ENCODE results near the gene PRLR. TPM values are rescaled to one million over a fixed set of nuclear protein-coding genes. Genes with fewer than 3 reads are reported as not detected.

PRLR gene
- total RNA-seq, 1 donor from 2014 or later: not detected

GRCh38 chr5:35153375-35153932 is 76.8 kb downstream of the PRLR start:
- Mint-ChIP-seq H3K9me3 (no peaks in the 10 kb centered on the region), H3K36me3 (ENCODE audit: low read depth) (no peaks in the 10 kb centered on the region), H3K27me3 (peaks cover 3% of the 10 kb centered on the region), H3K27ac (no peak overlapping the region), H3K4me1 (no peaks in the 10 kb centered on the region), H3K4me3 (no peak overlapping the region)
- DNase-seq: no peak
- intact Hi-C loops (cut with micrococcal nuclease): no loop called here

- DNase-seq: no peak
- no peaks in the 10 kb centered on the region for H3K4me1 Mint-ChIP-seq
- no peaks in the 10 kb centered on the region for H3K9me3 Mint-ChIP-seq
- no peak overlapping the region for H3K27ac Mint-ChIP-seq
- no peaks in the 10 kb centered on the region for H3K36me3 Mint-ChIP-seq (ENCODE audit: low read depth)
- no peak overlapping the region for H3K4me3 Mint-ChIP-seq
- peaks cover 5% of the 10 kb centered on the region for H3K27me3 Mint-ChIP-seq
- intact Hi-C loops (cut with micrococcal nuclease): no loop called here
These were observed 77.6 kb downstream of the PRLR start for GRCh38 chr5:35152733-35153132.

GRCh38 chr5:35151146-35151920 is 79.0 kb downstream of the PRLR start:
- no peak overlapping the region for H3K27ac Mint-ChIP-seq
- no peak for DNase-seq
- intact Hi-C loops (cut with micrococcal nuclease): no loop called here
- no peaks in the 10 kb centered on the region for H3K9me3 Mint-ChIP-seq
- peaks cover 12% of the 10 kb centered on the region for H3K27me3 Mint-ChIP-seq
- H3K36me3 Mint-ChIP-seq (ENCODE audit: low read depth): no peaks in the 10 kb centered on the region
- no peaks in the 10 kb centered on the region for H3K4me1 Mint-ChIP-seq
- H3K4me3 Mint-ChIP-seq: no peak overlapping the region

GRCh38 chr5:35149041-35149440 is 81.2 kb downstream of the PRLR start:
- H3K27ac Mint-ChIP-seq: no peak overlapping the region
- no peaks in the 10 kb centered on the region for H3K4me1 Mint-ChIP-seq
- DNase-seq: no peak
- H3K27me3 Mint-ChIP-seq: peaks cover 13% of the 10 kb centered on the region
- intact Hi-C loops (cut with micrococcal nuclease): no loop called here
- no peaks in the 10 kb centered on the region for H3K9me3 Mint-ChIP-seq
- no peak overlapping the region for H3K4me3 Mint-ChIP-seq
- H3K36me3 Mint-ChIP-seq (ENCODE audit: low read depth): no peaks in the 10 kb centered on the region

- peaks cover 22% of the 10 kb centered on the region for H3K27me3 Mint-ChIP-seq
- intact Hi-C loops (cut with micrococcal nuclease): no loop called here
- H3K4me3 Mint-ChIP-seq: no peak overlapping the region
- no peaks in the 10 kb centered on the region for H3K9me3 Mint-ChIP-seq
- H3K27ac Mint-ChIP-seq: no peak overlapping the region
- no peaks in the 10 kb centered on the region for H3K36me3 Mint-ChIP-seq (ENCODE audit: low read depth)
- no peaks in the 10 kb centered on the region for H3K4me1 Mint-ChIP-seq
- no peak for DNase-seq
These were observed 83.9 kb downstream of the PRLR start for GRCh38 chr5:35146406-35146805.

GRCh38 chr5:35145691-35146317 is 84.5 kb downstream of the PRLR start:
- Mint-ChIP-seq H3K4me1 (no peaks in the 10 kb centered on the region), H3K27me3 (peaks cover 23% of the 10 kb centered on the region), H3K27ac (no peak overlapping the region), H3K4me3 (no peak overlapping the region), H3K36me3 (ENCODE audit: low read depth) (no peaks in the 10 kb centered on the region), H3K9me3 (no peaks in the 10 kb centered on the region)
- intact Hi-C loops (cut with micrococcal nuclease): no loop called here
- DNase-seq: no peak

GRCh38 chr5:35145012-35145411 is 85.3 kb downstream of the PRLR start:
- no peaks in the 10 kb centered on the region for H3K9me3 Mint-ChIP-seq
- intact Hi-C loops (cut with micrococcal nuclease): no loop called here
- no peak for DNase-seq
- peaks cover 23% of the 10 kb centered on the region for H3K27me3 Mint-ChIP-seq
- no peaks in the 10 kb centered on the region for H3K36me3 Mint-ChIP-seq (ENCODE audit: low read depth)
- H3K4me3 Mint-ChIP-seq: no peak overlapping the region
- no peaks in the 10 kb centered on the region for H3K4me1 Mint-ChIP-seq
- no peak overlapping the region for H3K27ac Mint-ChIP-seq

- Mint-ChIP-seq H3K27ac (no peak overlapping the region), H3K27me3 (peaks cover 23% of the 10 kb centered on the region), H3K36me3 (ENCODE audit: low read depth) (no peaks in the 10 kb centered on the region), H3K9me3 (no peaks in the 10 kb centered on the region), H3K4me1 (no peaks in the 10 kb centered on the region), H3K4me3 (no peak overlapping the region)
- DNase-seq: no peak
- intact Hi-C loops (cut with micrococcal nuclease): no loop called here
These were observed 86.4 kb downstream of the PRLR start for GRCh38 chr5:35143841-35144240.

- H3K9me3 Mint-ChIP-seq: no peaks in the 10 kb centered on the region
- intact Hi-C loops (cut with micrococcal nuclease): no loop called here
- no peak overlapping the region for H3K27ac Mint-ChIP-seq
- no peak for DNase-seq
- no peaks in the 10 kb centered on the region for H3K36me3 Mint-ChIP-seq (ENCODE audit: low read depth)
- H3K4me3 Mint-ChIP-seq: no peak overlapping the region
- peaks cover 16% of the 10 kb centered on the region for H3K27me3 Mint-ChIP-seq
- H3K4me1 Mint-ChIP-seq: no peaks in the 10 kb centered on the region
These were observed 88.5 kb downstream of the PRLR start for GRCh38 chr5:35141739-35142138.

- peaks cover 23% of the 10 kb centered on the region for H3K27me3 Mint-ChIP-seq
- H3K4me1 Mint-ChIP-seq: no peaks in the 10 kb centered on the region
- no peak overlapping the region for H3K27ac Mint-ChIP-seq
- no peak for DNase-seq
- H3K9me3 Mint-ChIP-seq: no peaks in the 10 kb centered on the region
- H3K36me3 Mint-ChIP-seq (ENCODE audit: low read depth): no peaks in the 10 kb centered on the region
- intact Hi-C loops (cut with micrococcal nuclease): no loop called here
- H3K4me3 Mint-ChIP-seq: no peak overlapping the region
These were observed 92.1 kb downstream of the PRLR start for GRCh38 chr5:35138232-35138631.

- intact Hi-C loops (cut with micrococcal nuclease): no loop called here
- Mint-ChIP-seq H3K4me1 (no peaks in the 10 kb centered on the region), H3K4me3 (no peak overlapping the region), H3K36me3 (ENCODE audit: low read depth) (no peaks in the 10 kb centered on the region), H3K27me3 (peaks cover 20% of the 10 kb centered on the region), H3K27ac (no peak overlapping the region), H3K9me3 (no peaks in the 10 kb centered on the region)
- DNase-seq: no peak
These were observed 93.9 kb downstream of the PRLR start for GRCh38 chr5:35136386-35136785.

GRCh38 chr5:35135239-35135700 is 95.0 kb downstream of the PRLR start:
- Mint-ChIP-seq H3K4me3 (no peak overlapping the region), H3K27me3 (peaks cover 22% of the 10 kb centered on the region), H3K36me3 (ENCODE audit: low read depth) (no peaks in the 10 kb centered on the region), H3K27ac (no peak overlapping the region), H3K4me1 (peaks cover 4% of the 10 kb centered on the region), H3K9me3 (peaks cover 4% of the 10 kb centered on the region)
- intact Hi-C loops (cut with micrococcal nuclease): no loop called here
- no peak for DNase-seq

GRCh38 chr5:35134278-35135030 is 95.8 kb downstream of the PRLR start:
- peaks cover 30% of the 10 kb centered on the region for H3K27me3 Mint-ChIP-seq
- intact Hi-C loops (cut with micrococcal nuclease): no loop called here
- no peaks in the 10 kb centered on the region for H3K36me3 Mint-ChIP-seq (ENCODE audit: low read depth)
- no peak overlapping the region for H3K27ac Mint-ChIP-seq
- no peak overlapping the region for H3K4me3 Mint-ChIP-seq
- peaks cover 7% of the 10 kb centered on the region for H3K9me3 Mint-ChIP-seq
- no peak for DNase-seq
- H3K4me1 Mint-ChIP-seq: peaks cover 8% of the 10 kb centered on the region

GRCh38 chr5:35133186-35133585 is 97.1 kb downstream of the PRLR start:
- H3K4me3 Mint-ChIP-seq: no peak overlapping the region

More at GRCh38 chr5:35133186-35133585, 97.1 kb downstream of the PRLR start:
- no peaks in the 10 kb centered on the region for H3K36me3 Mint-ChIP-seq (ENCODE audit: low read depth)
- intact Hi-C loops (cut with micrococcal nuclease): no loop called here
- no peak for DNase-seq
- H3K27me3 Mint-ChIP-seq: peaks cover 34% of the 10 kb centered on the region
- peaks cover 7% of the 10 kb centered on the region for H3K9me3 Mint-ChIP-seq
- peaks cover 8% of the 10 kb centered on the region for H3K4me1 Mint-ChIP-seq
- no peak overlapping the region for H3K27ac Mint-ChIP-seq

Measured in activated CD4-positive, alpha-beta T cell treated with anti-CD3 and anti-CD28 coated beads, Interleukin-2, amount 10 ng/mL, durations not matched to agents 24 days and 14 days (primary cell).